ENCODE results near the gene R3HDM2. TPM values are rescaled to one million over a fixed set of nuclear protein-coding genes. Genes with fewer than 3 reads are reported as not detected.

The R3HDM2 gene
- total RNA-seq, 2 experiments from 2014 or later, result 22.8 to 24.2 TPM

GRCh38 chr12:57240066-57240921 is 190.5 kb downstream of the R3HDM2 start:
- H3K4me1 Mint-ChIP-seq, result peaks cover 63% of the 10 kb centered on the region

DNA sequence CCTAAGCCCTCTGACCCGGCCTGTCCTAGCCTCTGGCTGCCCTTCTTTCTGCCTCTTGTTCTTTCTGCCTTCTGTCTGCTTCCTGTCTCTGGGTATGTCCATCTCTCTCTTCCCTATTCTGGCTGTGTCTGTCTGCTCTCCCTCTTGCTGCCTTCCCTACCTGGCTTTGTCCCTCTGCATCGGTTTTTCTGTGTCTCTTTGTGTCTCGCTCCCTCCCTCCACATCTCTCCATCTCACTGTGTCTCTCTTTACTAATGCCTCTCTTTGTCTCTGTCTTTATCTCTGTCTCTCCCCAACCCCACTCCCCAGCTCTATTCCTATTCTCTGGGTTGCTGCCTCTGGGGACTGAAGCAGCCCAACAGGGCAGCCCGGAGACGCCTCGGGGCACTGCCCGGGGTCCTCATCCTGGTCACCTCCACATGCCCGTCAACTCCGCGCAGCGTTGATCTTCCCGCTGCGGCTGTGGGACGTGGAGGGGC is 191.2 kb downstream of the R3HDM2 start:
- H3K9me3 Mint-ChIP-seq, result no peaks in the 10 kb centered on the region
- peaks cover 64% of the 10 kb centered on the region for H3K4me1 Mint-ChIP-seq
- H3K36me3 Mint-ChIP-seq, result peaks cover 9% of the 10 kb centered on the region
- H3K27ac Mint-ChIP-seq, result peak overlapping the region; percentile 81
- peak overlapping the region; percentile 91 for H3K4me3 Mint-ChIP-seq
- peaks cover 78% of the 10 kb centered on the region for H3K27me3 Mint-ChIP-seq
- no peak for DNase-seq

More at GRCh38 chr12:57240066-57240921, 190.5 kb downstream of the R3HDM2 start:
- Mint-ChIP-seq H3K27me3 (peaks cover 83% of the 10 kb centered on the region), H3K36me3 (peaks cover 6% of the 10 kb centered on the region), H3K4me3 (peak overlapping the region; percentile 91), H3K9me3 (no peaks in the 10 kb centered on the region), H3K27ac (peak overlapping the region; percentile 81)
- peak; percentile 79 for DNase-seq

GRCh38 chr12:57238854-57239554 is 191.8 kb downstream of the R3HDM2 start:
- Mint-ChIP-seq H3K4me3 (peak overlapping the region; percentile 91), H3K9me3 (no peaks in the 10 kb centered on the region), H3K27me3 (peaks cover 72% of the 10 kb centered on the region), H3K4me1 (peaks cover 68% of the 10 kb centered on the region), H3K36me3 (peaks cover 16% of the 10 kb centered on the region), H3K27ac (peak overlapping the region; percentile 81)
- DNase-seq, result peak; percentile 89

- no peak for DNase-seq
- H3K9me3 Mint-ChIP-seq, result no peaks in the 10 kb centered on the region
- no peak overlapping the region for H3K27ac Mint-ChIP-seq
- peaks cover 67% of the 10 kb centered on the region for H3K4me1 Mint-ChIP-seq
- H3K4me3 Mint-ChIP-seq, result peak overlapping the region; percentile 91
- H3K27me3 Mint-ChIP-seq, result peaks cover 66% of the 10 kb centered on the region
- peaks cover 23% of the 10 kb centered on the region for H3K36me3 Mint-ChIP-seq
Measured at GRCh38 chr12:57237932-57238853, 192.7 kb downstream of the R3HDM2 start.

- no peak for DNase-seq
- H3K27ac Mint-ChIP-seq, result no peak overlapping the region
Measured at GRCh38 chr12:57237596-57237931, 193.3 kb downstream of the R3HDM2 start.

DNA sequence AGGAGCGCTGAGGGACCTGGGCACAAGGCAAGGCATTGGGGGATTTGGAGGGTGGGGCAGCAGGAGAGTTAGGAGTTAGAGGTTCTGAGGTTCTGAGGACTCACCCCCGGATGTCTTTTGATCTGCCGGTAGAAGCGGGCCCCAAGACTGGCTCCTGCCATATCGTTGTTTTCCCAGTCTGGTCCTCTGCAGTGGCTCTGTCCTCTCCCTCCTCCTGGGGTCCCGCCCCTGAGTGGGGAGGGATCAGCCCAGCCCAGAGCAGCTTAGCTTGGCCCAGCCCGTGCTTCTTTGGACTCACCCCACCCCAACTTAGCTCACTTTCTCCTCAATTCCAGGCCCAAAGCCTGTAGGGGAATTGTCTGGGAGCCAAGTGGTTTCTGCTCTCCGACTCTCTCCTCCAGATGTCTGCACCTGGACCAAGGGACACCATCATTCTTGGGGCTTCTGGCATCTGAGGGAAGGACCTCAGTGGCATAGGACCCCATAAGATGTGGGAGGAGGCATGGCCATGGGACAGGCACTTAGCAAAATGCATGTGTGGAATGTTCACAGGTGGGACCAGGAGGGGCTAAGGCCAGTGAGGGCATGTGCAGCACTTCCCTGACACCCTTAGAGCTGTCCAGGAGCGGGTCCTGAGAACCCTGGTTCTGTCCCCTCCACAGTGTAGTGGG is 193.8 kb downstream of the R3HDM2 start:
- Mint-ChIP-seq H3K4me3 (no peak overlapping the region), H3K27me3 (peaks cover 56% of the 10 kb centered on the region), H3K9me3 (no peaks in the 10 kb centered on the region), H3K27ac (no peak overlapping the region), H3K4me1 (peaks cover 67% of the 10 kb centered on the region), H3K36me3 (peaks cover 33% of the 10 kb centered on the region)
- DNase-seq, result no peak

More at GRCh38 chr12:57237596-57237931, 193.3 kb downstream of the R3HDM2 start:
- peak overlapping the region; percentile 58 for H3K4me3 Mint-ChIP-seq
- peaks cover 67% of the 10 kb centered on the region for H3K4me1 Mint-ChIP-seq
- H3K36me3 Mint-ChIP-seq, result peaks cover 29% of the 10 kb centered on the region
- H3K27me3 Mint-ChIP-seq, result peaks cover 61% of the 10 kb centered on the region
- no peaks in the 10 kb centered on the region for H3K9me3 Mint-ChIP-seq

DNA sequence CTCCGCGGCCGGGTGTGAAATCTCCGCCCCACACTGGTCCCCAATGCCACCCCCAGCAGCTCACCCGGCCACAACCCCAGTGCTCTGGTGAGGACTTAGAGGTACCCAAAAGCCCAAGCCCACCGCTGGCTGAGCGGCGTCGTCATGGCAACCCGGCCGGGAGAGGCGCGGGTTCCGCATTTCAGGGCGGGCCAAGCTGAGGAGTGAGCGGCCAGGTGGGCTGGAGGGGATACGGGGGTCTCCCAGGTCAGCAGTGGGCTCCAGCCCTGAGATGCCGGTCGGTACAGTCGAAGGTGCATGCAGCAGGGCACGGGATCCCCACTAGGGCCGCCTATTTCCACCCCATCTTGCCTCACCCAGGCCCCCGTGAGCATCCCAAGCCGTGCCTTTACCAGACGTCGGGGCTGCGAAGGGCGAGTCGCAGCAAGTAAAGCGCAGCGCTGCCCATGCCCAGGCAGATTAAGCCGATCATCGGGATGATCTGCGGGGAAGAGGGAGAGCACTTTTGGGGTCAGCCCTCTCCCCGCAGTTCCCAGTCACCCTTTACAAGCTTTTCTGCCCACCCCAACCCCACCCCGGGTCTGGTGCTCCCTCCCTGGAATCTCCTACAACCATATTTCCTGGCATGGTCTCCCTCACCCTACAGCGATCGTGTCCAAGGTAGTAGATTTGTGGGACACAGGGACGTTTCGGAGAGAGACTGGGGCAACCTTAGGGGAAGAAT is 194.5 kb downstream of the R3HDM2 start:
- no peaks in the 10 kb centered on the region for H3K9me3 Mint-ChIP-seq
- peak overlapping the region; percentile 46 for H3K27ac Mint-ChIP-seq
- peak overlapping the region; percentile 15 for H3K4me3 Mint-ChIP-seq
- no peak for DNase-seq
- peaks cover 40% of the 10 kb centered on the region for H3K36me3 Mint-ChIP-seq
- H3K4me1 Mint-ChIP-seq, result peaks cover 67% of the 10 kb centered on the region
- H3K27me3 Mint-ChIP-seq, result peaks cover 49% of the 10 kb centered on the region

DNA sequence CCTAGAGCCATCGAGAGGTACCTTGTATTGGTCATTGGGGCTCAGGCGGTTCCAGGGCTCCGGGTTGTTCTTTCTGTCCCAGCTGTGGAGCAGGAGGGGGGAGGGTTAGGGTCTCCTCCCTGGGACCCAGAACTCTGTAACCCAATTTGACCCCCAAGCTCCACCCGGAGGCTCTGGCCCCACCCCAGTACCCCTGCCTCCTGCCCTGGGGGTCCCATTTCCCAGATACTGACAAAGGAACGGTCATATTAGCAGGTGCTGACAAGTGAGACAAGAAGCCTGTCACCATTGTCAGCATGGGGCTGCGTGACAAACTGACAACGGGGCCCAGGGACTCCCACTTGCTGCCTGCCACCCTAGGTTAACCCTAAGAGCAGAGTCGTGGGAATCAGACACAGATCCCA is 195.1 kb downstream of the R3HDM2 start:
- no peak for DNase-seq
- peaks cover 46% of the 10 kb centered on the region for H3K36me3 Mint-ChIP-seq
- H3K4me1 Mint-ChIP-seq, result peaks cover 66% of the 10 kb centered on the region
- peaks cover 42% of the 10 kb centered on the region for H3K27me3 Mint-ChIP-seq
- no peaks in the 10 kb centered on the region for H3K9me3 Mint-ChIP-seq
- H3K27ac Mint-ChIP-seq, result no peak overlapping the region
- no peak overlapping the region for H3K4me3 Mint-ChIP-seq

DNA sequence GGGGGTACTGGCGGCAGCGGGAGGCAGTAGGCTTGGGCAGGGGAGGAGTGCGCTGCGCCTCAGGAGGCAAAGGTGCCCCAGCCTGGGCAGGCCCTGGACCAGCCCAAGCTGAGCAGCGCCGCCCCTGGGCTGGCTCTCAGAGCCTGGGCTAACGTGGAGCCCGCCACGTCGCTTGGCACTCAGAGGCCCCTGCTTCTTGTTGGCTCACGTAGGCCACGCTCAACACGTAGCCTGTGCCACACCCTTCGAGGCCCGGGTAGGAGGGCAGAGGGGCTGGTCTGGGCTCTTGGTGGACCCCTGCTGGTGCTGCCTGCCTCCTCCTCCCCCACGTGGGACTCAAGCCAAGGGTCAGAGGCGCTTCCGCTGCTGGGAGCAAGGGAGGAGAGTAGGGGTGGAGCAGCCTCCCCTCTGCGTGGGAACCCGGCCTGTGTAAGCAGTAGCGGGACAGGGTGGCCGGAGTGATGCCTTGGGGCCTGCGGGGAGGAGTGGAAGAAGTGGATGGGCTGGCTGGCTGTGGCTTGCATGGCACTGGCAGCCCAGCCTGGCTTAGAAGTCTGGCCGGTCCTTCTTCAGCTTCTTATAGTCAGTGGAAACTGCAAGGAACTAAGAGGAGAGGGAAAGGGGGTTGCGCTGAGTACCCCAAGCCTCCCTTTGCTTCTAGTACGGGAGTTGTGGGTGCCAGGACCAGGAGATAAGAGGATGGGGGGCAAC is 195.7 kb downstream of the R3HDM2 start:
- DNase-seq, result no peak
- H3K9me3 Mint-ChIP-seq, result no peaks in the 10 kb centered on the region
- peaks cover 37% of the 10 kb centered on the region for H3K27me3 Mint-ChIP-seq
- H3K27ac Mint-ChIP-seq, result no peak overlapping the region
- peaks cover 66% of the 10 kb centered on the region for H3K4me1 Mint-ChIP-seq
- H3K36me3 Mint-ChIP-seq, result peaks cover 52% of the 10 kb centered on the region
- H3K4me3 Mint-ChIP-seq, result no peak overlapping the region

- no peaks in the 10 kb centered on the region for H3K9me3 Mint-ChIP-seq
- H3K27me3 Mint-ChIP-seq, result peaks cover 34% of the 10 kb centered on the region
- no peak overlapping the region for H3K4me3 Mint-ChIP-seq
- no peak for DNase-seq
- H3K4me1 Mint-ChIP-seq, result peaks cover 65% of the 10 kb centered on the region
- H3K36me3 Mint-ChIP-seq, result peaks cover 58% of the 10 kb centered on the region
- H3K27ac Mint-ChIP-seq, result peak overlapping the region; percentile 68
Measured at GRCh38 chr12:57234571-57235016, 196.2 kb downstream of the R3HDM2 start.

GRCh38 chr12:57234233-57234570 is 196.6 kb downstream of the R3HDM2 start:
- Mint-ChIP-seq H3K4me3 (no peak overlapping the region), H3K4me1 (peaks cover 65% of the 10 kb centered on the region), H3K27me3 (peaks cover 32% of the 10 kb centered on the region), H3K27ac (peak overlapping the region; percentile 68), H3K36me3 (peaks cover 59% of the 10 kb centered on the region), H3K9me3 (no peaks in the 10 kb centered on the region)
- no peak for DNase-seq

DNA sequence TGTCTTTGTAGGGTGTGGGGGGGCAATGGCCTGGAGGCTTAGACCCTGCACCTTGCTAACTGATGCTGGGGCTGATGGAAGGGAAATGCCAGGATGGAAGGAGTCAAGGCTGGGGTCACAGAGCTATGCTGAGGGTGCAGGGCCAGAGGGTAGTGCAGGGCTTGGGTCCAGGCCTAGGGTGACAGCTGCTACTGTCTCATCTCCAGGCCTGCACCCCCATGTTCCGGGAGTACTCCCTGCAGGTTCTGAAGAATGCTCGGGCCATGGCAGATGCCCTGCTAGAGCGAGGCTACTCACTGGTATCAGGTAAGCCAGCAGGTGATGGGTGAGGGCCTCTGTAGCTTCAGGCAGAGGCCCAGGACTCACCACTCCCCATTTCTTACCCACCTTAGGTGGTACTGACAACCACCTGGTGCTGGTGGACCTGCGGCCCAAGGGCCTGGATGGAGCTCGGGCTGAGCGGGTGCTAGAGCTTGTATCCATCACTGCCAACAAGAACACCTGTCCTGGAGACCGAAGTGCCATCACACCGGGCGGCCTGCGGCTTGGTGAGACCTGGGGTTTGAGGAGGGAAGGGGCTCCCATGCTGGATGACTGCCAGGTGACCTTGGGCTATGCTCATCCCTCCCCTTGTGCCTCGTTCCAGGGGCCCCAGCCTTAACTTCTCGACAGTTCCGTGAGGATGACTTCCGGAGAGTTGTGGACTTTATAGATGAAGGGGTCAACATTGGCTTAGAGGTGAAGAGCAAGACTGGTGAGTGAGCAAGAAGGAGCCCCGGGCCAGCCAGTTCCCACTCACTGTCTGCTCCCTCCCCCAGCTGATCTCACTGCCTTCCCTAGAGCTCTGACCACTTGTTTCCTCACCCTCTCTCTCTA is 197.2 kb downstream of the R3HDM2 start:
- Mint-ChIP-seq H3K27ac (peak overlapping the region; percentile 68), H3K4me3 (no peak overlapping the region), H3K9me3 (no peaks in the 10 kb centered on the region), H3K4me1 (peaks cover 66% of the 10 kb centered on the region), H3K27me3 (peaks cover 28% of the 10 kb centered on the region), H3K36me3 (peaks cover 59% of the 10 kb centered on the region)
- DNase-seq, result no peak

Measured in activated naive CD8-positive, alpha-beta T cell treated with anti-CD3 and anti-CD28 coated beads for 36 hours (primary cell).